Activated gamma-delta T cell treated with anti-CD3 and anti-CD28 coated beads, Interleukin-2, amount 50 U/mL, for 16 hours (primary cell): ENCODE measurements around the gene MIDN.

Experiments
- DNase-seq: peaks from one replicate; pipeline ENCODE4 v3.0.0-alpha.2; 2020; ENCODE audit warnings: low read depth

MIDN gene

GRCh38 chr19:1220976-1221903, 27.1 kb upstream of the MIDN start:
- DNase-seq, result no peak

- no peak for DNase-seq
Measured at GRCh38 chr19:1221904-1222255, 26.5 kb upstream of the MIDN start.

GRCh38 chr19:1222394-1222793, 26.0 kb upstream of the MIDN start:
- DNase-seq, result no peak

- no peak for DNase-seq
Measured at GRCh38 chr19:1223018-1223855, 25.1 kb upstream of the MIDN start.

- DNase-seq, result no peak
Measured at GRCh38 chr19:1224047-1224825, 24.1 kb upstream of the MIDN start.

- no peak for DNase-seq
Measured at GRCh38 chr19:1224847-1225246, 23.5 kb upstream of the MIDN start.

GRCh38 chr19:1225440-1226226, 22.8 kb upstream of the MIDN start:
- DNase-seq, result no peak

- DNase-seq, result no peak
Measured at GRCh38 chr19:1226227-1226518, 22.2 kb upstream of the MIDN start.

- no peak for DNase-seq
Measured at GRCh38 chr19:1226522-1227303, 21.7 kb upstream of the MIDN start.

GRCh38 chr19:1227304-1228054, 20.9 kb upstream of the MIDN start:
- DNase-seq, result no peak

GRCh38 chr19:1228161-1228957, 20.0 kb upstream of the MIDN start:
- DNase-seq, result no peak

GRCh38 chr19:1229056-1229923, 19.1 kb upstream of the MIDN start:
- no peak for DNase-seq

GRCh38 chr19:1229924-1230782, 18.2 kb upstream of the MIDN start:
- no peak for DNase-seq

- DNase-seq, result no peak
Measured at GRCh38 chr19:1230783-1231489, 17.4 kb upstream of the MIDN start.

GRCh38 chr19:1231729-1232637, 16.4 kb upstream of the MIDN start:
- DNase-seq, result no peak

GRCh38 chr19:1232652-1233072, 15.7 kb upstream of the MIDN start:
- DNase-seq, result no peak
